Left hindlimb (tissue), 1 donor: ENCODE data around the gene HSPA8.

Experiments
- DNase-seq: peaks from one replicate; pipeline ENCODE4 v3.0.0-alpha.2; 2018

Gene HSPA8

DNA sequence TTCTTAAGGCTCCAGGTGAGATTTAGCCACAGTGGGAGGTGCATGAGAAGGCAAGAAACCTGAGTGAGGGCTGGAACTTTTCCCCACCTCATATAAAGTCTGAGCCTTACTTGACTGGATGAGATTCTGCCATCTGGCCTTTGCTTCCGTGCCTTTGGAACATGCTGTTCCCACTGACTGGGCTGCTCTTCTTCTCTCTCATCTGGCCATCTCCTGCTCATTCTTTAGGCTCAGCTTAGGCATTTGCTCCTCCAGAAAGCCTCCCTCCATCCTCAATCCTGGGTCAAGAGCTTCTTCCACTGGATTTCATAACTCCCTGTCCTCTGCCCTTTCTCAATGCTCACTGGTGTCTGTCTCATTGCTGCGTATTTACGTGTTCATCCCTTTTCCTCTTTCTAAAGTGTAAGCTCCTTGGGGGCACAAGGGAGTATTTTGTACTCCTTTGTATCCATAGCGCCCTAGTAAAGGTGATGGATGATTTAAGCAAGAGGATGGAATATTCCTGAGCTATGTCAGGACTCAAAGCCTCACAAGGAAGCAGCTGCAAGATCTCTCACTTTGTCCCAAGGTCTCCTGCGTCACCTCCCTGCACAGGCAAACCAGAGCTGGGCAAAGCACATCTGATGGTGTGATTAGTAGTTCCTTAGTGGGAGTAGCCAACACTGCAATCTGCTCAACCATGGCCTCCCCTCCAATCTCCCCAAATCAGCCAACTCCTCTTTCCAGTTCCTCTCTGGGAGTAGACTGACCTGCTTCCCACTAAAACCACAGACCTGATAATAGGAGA, 15.3 kb downstream of the HSPA8 start:
- no peak for DNase-seq

DNA sequence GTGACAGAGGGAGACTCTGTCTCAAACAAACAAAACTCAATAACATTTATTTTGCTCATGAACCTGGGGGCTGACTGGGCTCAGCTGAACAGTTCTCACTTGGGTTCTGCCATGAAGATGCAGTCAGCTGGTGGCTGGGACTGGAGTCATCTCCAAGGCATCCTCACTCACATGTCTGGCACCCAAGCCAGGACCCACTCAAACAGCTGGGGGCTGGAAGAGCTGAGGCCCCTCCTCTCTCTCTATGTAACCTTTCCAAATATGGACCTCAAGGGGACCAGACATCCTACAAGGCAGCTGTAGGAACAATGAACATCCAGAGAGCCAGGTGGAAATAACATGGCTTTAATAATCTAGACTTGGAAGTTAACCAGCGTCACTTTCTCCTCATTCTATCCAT, 16.8 kb downstream of the HSPA8 start:
- DNase-seq, result no peak

GRCh38 chr11:123041185-123041584, 20.8 kb downstream of the HSPA8 start:
- no peak for DNase-seq

DNA sequence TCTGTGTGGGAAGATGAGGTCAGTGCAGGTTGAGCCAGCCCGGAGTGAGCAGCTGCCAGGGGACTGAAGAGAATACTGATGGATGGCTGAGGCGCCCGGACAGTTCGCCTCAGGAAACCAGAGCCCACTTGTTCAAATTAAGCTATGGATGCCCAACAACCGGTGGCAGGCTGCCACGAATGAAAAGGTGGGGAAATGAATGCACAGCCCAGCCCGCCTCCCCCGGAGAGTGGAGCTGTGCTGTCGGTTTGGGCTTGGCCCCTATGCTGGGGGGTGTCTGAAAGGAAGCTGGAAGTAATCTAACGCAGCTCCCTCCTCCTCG, 21.9 kb downstream of the HSPA8 start:
- no peak for DNase-seq

- no peak for DNase-seq
Measured at GRCh38 chr11:123035831-123036230, 26.1 kb downstream of the HSPA8 start.

DNA sequence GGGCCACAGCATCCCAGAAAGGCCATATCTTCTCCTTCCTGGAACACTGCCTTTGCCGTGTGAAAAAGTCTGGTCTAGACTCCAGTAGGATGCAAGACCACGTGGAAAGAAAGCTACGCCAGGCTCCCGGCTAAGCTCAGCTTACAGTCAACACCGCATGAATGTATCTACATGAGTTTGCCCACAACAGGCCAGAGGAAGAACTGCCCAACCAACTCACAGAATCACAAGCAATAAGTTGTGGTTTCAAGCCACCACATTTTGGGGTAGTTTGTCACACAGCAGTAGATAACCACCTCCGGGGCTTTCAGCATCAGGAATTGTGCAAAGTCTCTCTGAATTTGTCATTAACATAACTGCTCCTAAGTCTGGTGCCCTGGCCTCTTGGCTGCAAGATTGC, 27.3 kb downstream of the HSPA8 start:
- DNase-seq, result no peak

- DNase-seq, result no peak
Measured at GRCh38 chr11:123033895-123034294, 28.0 kb downstream of the HSPA8 start.

DNA sequence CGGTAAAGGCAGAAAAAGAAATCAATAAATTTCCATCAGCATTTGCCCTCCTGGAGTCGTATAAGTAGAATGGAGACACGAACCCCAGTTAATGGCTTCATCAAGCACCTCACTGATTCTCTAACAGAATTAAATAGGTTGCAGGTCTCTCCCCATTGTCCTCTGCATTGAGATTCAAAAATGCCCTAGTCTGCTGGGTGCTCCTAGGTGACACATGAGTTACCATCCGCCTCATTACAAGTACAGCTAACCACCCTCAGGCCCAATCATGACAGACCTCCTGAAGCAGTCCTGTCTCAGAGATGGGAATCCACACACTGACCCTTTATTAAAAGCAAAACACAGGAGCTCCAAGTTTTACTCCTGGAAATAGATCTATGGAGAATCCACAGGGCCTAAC, 31.4 kb downstream of the HSPA8 start:
- no peak for DNase-seq

GRCh38 chr11:123020968-123021367, 41.0 kb downstream of the HSPA8 start:
- no peak for DNase-seq

DNA sequence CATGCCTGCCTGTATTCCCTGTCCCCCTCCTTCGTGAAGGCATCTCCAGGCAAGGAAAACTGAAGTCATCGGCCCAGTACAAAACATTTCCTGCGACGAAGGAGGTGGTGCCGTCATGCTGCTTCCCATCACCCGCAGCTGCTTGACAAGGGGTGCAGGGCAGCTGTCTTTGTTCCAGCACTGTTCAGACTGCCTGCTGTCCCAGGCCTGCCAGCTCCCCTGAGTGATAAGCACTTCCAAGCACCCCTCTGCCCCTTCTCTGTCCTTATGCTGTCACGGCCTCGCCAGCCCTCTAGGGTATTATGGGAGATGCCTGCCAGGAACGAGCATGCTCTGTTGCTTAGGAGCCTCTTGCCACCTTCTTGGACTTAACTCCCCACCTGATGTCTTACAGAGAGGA, 43.2 kb downstream of the HSPA8 start:
- no peak for DNase-seq

GRCh38 chr11:123011510-123011909, 50.4 kb downstream of the HSPA8 start:
- DNase-seq, result no peak
